A673 (cell line): Measurements from ENCODE around the gene TNFAIP2. TPM values are rescaled to one million over a fixed set of nuclear protein-coding genes. Genes with fewer than 3 reads are reported as not detected.

ENCODE experiments used
- BruUV-seq: library from RNA; stranded (reverse); fragments of 400-500 nt; replicated peaks from 2 replicates; lab custom pipeline; 2021; lab: Mats Ljungman, UMichigan
- CTCF ChIA-PET: fragments of 300-600 bp; sonication (Branson Sonifier 250); formaldehyde crosslinking; loops from one replicate; lab custom pipeline; 2022; ENCODE audit warnings: antibody characterized with exemption; lab: Charles Lee
- POLR2A ChIA-PET: fragments of 300-600 bp; sonication (Branson Sonifier 250); formaldehyde crosslinking; loops from one replicate; lab custom pipeline; 2022; ENCODE audit warnings: antibody characterized with exemption; ENCODE audit not compliant: low non-redundant PET; lab: Charles Lee
- DNase-seq: peaks from one replicate; pipeline ENCODE4 v3.0.0-alpha.2; 2015; ENCODE audit warnings: low spot score
- H3K27ac ChIP-seq: fragments of 200-600 bp; sonication (generic); 2 replicates; pipeline ENCODE4 v1.5.1; 2016; ENCODE audit warnings: mixed run types, low read depth, mild to moderate bottlenecking, mixed read lengths, antibody characterized with exemption, low read length; ENCODE audit not compliant: poor library complexity, severe bottlenecking
- H3K27me3 ChIP-seq: fragments of 200-600 bp; sonication (generic); replicated peaks from 2 replicates; pipeline ENCODE4 v1.6.1; 2017; ENCODE audit warnings: mixed run types, low read depth, mild to moderate bottlenecking, mixed read lengths, antibody characterized with exemption, low read length; ENCODE audit not compliant: insufficient read depth, poor library complexity
- H3K36me3 ChIP-seq: fragments of 200-600 bp; sonication (generic); 2 replicates; pipeline ENCODE4 v1.6.1; 2016; ENCODE audit warnings: mixed run types, mild to moderate bottlenecking, mixed read lengths, antibody characterized with exemption, low read length; ENCODE audit not compliant: insufficient read depth, poor library complexity, severe bottlenecking
- H3K4me1 ChIP-seq: fragments of 200-600 bp; sonication (generic); 2 replicates; pipeline ENCODE4 v1.6.1; 2017; ENCODE audit warnings: mixed run types, mild to moderate bottlenecking, mixed read lengths, antibody characterized with exemption, low read length; ENCODE audit not compliant: insufficient read depth, poor library complexity, severe bottlenecking
- H3K4me3 ChIP-seq: fragments of 200-600 bp; sonication (generic); 2 replicates; pipeline ENCODE4 v1.5.1; 2016; ENCODE audit warnings: low read depth, mixed run types, mild to moderate bottlenecking, mixed read lengths, low read length; ENCODE audit not compliant: poor library complexity, severe bottlenecking
- H3K9me3 ChIP-seq: fragments of 200-600 bp; sonication (generic); 2 replicates; pipeline ENCODE4 v1.6.1; 2016; ENCODE audit warnings: mixed run types, low read depth, mild to moderate bottlenecking, mixed read lengths, antibody characterized with exemption, low read length; ENCODE audit not compliant: poor library complexity, severe bottlenecking
- EZH2 ChIP-seq: fragments of 200-600 bp; sonication (generic); IDR thresholded peaks from 2 replicates; pipeline ENCODE4 v1.6.1; 2017; ENCODE audit warnings: borderline replicate concordance, low read depth, mild to moderate bottlenecking, mixed read lengths, antibody characterized with exemption, low read length; ENCODE audit not compliant: poor library complexity, severe bottlenecking
- intact Hi-C: fragments of 100-400 bp; cut with micrococcal nuclease; formaldehyde crosslinking; loops from one replicate; pipeline ENCODE4 v1.10.0; 2022; ENCODE audit not compliant: unreplicated experiment
- total RNA-seq: library from RNA; stranded (reverse); gene quantifications from 2 replicates; pipeline ENCODE4 v1.2.3, GENCODE V29; 2021
- TF ChIP-seq, protein P1 (sequence below): fragments of 300-800, 200-600 bp; sonication (generic); conservative IDR thresholded peaks from 2 replicates; pipeline ENCODE4 v1.5.1; 2017; ENCODE audit warnings: low read depth, mild to moderate bottlenecking, antibody characterized with exemption, low read length, moderate library complexity, mixed read lengths

Gene TNFAIP2
- total RNA-seq, 1 experiment from 2014 or later, result 5.5 TPM

DNA sequence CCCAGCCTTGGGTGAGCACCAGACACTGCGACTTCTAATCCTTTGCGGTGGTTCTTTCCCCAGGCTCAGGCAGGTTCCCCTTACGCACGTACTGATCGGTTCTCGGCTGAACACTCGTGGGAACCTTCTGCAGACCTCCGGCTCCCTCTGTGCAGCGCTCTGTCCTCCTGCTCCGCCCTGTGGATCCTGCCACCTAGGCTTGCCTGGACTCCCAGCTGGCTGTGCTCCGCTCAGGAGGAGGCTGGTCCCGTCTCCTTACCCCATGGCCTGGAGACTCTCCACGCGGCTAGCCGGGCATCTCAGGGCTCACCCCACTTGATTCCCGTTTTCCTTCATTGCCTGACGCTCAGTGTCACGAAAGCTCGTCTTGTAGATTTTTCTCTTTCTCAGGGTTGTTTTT lies 34.7 kb downstream of the TNFAIP2 start:
- H3K27ac ChIP-seq, result no peak overlapping the region
- H3K4me3 ChIP-seq, result no peak overlapping the region
- no TSS peak for BruUV-seq
- H3K36me3 ChIP-seq, result no peaks in the 10 kb centered on the region
- H3K27me3 ChIP-seq, result no peaks in the 10 kb centered on the region
- no peak for DNase-seq
- H3K9me3 ChIP-seq, result no peaks in the 10 kb centered on the region
- H3K4me1 ChIP-seq, result no peaks in the 10 kb centered on the region
- TF ChIP-seq EZH2, result no peak
- TF ChIP-seq, protein P1, sequence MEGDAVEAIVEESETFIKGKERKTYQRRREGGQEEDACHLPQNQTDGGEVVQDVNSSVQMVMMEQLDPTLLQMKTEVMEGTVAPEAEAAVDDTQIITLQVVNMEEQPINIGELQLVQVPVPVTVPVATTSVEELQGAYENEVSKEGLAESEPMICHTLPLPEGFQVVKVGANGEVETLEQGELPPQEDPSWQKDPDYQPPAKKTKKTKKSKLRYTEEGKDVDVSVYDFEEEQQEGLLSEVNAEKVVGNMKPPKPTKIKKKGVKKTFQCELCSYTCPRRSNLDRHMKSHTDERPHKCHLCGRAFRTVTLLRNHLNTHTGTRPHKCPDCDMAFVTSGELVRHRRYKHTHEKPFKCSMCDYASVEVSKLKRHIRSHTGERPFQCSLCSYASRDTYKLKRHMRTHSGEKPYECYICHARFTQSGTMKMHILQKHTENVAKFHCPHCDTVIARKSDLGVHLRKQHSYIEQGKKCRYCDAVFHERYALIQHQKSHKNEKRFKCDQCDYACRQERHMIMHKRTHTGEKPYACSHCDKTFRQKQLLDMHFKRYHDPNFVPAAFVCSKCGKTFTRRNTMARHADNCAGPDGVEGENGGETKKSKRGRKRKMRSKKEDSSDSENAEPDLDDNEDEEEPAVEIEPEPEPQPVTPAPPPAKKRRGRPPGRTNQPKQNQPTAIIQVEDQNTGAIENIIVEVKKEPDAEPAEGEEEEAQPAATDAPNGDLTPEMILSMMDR, result no peak
- ChIA-PET POLR2A (no interaction called here), CTCF (no interaction called here)
- intact Hi-C loops, result no loop called here

DNA sequence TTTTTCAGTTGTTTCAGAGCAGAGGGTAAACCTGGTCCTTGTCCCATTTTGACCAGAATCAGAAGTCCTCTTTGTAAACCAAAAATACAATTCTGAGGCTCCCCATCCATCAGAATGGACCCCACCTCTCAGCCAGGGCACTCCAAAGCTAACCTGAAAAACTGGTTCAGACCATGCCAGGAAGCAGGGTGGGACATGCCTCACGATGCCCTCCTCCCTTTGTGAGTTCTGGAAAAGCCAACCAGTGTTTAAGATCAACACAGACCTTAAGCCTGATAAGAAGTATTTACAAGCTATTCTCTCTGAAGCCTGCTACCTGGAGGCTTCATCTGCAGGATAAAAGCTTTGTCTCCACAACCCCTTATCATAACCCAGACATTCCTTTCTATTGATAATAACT lies 35.4 kb downstream of the TNFAIP2 start:
- CTCF ChIA-PET, result no interaction called here
- Histone ChIP-seq H3K9me3 (no peaks in the 10 kb centered on the region), H3K4me3 (no peak overlapping the region), H3K4me1 (no peaks in the 10 kb centered on the region), H3K27ac (no peak overlapping the region), H3K36me3 (no peaks in the 10 kb centered on the region), H3K27me3 (no peaks in the 10 kb centered on the region)
- intact Hi-C loops, result no loop called here
- no peak for DNase-seq
- POLR2A ChIA-PET, result no interaction called here
- no peak for TF ChIP-seq EZH2
- TF ChIP-seq, protein P1, result no peak
- BruUV-seq, result no TSS peak

DNA sequence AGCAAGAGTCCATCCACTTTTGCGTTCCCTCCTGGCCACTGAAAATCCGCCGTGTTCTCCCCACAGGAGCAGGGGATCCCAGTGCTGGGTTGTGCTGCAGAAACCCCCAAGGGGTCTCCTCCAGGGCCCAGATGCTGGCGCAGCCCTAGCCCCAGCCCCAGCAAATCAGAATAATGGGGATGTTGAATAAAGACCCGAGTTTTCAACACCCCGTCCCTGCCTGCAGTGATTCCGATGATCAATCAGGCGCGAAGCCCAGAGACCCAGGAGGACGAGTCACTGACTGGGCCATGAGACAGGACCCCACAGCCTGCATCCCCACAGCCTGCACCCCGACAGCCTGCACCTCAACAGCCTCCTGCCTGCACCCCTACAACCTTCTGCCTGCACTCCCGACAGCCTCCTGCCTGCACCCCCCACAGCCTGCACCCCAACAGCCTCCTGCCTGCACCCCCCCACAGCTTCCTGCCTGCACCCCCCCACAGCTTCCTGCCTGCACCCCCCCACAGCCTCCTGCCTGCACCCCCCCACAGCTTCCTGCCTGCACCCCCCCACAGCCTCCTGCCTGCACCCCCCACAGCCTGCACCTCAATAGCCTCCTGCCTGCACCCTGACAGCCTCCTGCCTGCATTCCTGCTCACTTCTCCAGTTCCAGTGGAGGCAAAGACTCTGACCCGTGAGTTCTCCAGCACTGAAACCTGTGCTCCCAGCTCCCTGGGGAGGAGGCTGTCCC lies 37.2 kb downstream of the TNFAIP2 start:
- no peak for TF ChIP-seq EZH2
- TF ChIP-seq, protein P1, result no peak
- CTCF ChIA-PET, result no interaction called here
- Histone ChIP-seq H3K36me3 (no peaks in the 10 kb centered on the region), H3K4me1 (no peaks in the 10 kb centered on the region), H3K9me3 (no peaks in the 10 kb centered on the region), H3K27ac (no peak overlapping the region), H3K27me3 (no peaks in the 10 kb centered on the region), H3K4me3 (no peak overlapping the region)
- no TSS peak for BruUV-seq
- POLR2A ChIA-PET, result no interaction called here
- no peak for DNase-seq
- intact Hi-C loops, result no loop called here
